DMS114 treated with DMSO at 0.1 percent for 48 hours (cell line): ENCODE measurements around the gene TSPEAR.

Experiments used
- DNase-seq: peaks from one replicate; lab custom pipeline; 2025; ENCODE audit not compliant: unreplicated experiment; lab: John Stamatoyannopoulos, UW

Gene TSPEAR

DNA sequence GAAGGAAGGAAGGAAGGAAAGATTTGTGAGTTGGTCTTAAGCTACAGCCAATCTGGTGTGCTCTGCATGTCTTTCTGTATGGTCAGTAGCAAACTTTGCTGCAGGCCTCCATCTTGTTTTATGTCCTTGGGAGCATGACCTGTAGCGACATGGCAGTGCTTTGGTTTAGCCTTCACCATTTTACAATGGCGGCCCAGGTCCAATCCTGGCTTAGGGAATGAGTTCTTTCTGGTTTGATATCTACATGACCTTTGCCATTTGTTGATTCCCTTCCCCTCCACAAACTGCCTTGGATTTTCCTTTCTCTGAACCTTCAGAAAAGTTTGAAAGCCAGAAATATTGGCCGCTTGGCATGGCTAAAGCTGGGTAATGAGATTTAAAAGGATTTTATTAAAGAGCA lies 30.5 kb upstream of the TSPEAR start:
- no peak for DNase-seq

DNA sequence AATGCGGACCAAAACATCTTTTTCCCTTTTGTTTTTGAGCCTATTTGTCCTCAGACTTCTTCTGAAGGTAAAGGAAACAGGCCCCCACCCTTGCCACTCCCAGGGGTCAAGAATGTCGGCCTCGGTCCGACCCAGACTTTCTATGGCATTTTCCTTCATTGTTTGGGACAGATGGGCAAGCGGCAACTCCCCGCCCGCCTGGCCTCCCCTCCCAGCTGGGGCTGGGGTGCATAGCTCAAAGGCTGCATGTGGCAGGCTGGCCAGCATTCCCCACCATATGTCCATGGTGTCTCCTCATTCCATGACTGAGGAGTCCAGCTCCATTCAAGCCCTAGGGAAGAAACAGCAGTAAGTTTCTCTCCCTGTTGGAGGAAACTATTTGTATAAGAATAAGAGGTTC lies 29.4 kb upstream of the TSPEAR start:
- DNase-seq: no peak

DNA sequence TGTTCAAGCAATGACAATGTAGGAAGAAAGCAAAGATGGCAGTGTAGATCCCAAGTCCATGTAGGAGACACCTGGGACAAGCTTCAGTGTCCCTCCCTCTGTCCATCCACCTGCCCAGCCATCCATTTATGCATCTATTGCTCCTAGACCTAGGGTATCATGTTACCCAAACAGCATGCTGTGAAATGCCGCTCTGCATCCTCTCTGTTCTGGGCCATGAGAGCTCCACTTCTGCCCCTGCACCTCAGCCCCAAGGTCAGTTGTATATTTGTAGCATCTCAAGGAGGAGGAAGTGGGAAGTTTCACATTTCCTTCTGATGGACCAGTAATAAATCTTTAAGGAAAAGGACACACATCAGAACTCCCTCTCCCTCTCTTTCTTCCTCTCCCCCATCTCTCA lies 27.9 kb upstream of the TSPEAR start:
- no peak for DNase-seq

DNA sequence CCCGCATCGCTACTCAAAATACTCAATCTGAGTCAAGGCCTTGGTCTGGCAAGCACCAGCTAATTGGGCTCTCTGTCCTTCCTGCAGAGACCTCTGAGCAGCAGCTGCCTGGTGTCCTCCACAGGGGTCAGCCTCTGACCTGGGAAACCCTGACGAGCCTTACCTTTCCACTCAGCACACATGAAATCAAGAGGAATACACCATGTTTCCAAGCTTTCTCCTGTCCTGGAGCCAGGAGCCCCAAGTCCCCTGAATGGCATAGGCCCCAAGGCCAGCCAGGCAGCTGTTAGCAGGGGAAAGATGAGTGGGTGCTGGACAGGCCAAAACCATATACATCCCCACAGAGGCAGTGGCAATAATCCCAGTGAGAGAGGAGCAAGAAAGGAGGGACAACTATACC lies 27.2 kb upstream of the TSPEAR start:
- DNase-seq: no peak

DNA sequence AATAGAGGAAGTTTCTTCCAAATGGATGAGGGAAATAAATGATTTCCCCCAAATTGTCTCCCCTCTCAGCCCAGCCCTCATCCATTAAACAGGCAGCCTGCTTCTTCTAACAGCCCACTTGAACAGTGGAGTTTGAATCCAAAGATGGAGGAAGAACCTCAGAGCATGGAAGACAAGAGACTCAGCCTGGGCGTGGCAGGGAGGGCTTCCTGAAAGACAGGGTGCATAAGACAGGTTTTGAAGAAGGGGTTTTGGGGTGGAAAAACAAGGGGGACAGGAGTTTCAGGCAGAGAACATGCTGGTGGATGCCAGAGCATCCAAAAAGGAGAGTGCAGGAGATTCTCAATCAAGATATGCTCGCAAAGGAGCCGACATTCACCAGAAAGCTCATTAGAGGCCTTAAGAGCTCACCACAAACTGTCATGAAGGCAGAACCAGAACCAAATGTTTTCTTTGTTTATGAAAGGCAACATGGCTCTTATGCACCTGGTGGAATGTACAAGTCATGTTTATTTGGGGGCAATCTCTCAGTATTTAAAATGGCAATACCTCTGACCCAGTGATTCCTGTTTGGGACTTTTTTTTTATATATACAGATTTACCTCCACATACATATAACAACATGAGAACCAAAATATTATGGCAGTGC lies 26.5 kb upstream of the TSPEAR start:
- no peak for DNase-seq

DNA sequence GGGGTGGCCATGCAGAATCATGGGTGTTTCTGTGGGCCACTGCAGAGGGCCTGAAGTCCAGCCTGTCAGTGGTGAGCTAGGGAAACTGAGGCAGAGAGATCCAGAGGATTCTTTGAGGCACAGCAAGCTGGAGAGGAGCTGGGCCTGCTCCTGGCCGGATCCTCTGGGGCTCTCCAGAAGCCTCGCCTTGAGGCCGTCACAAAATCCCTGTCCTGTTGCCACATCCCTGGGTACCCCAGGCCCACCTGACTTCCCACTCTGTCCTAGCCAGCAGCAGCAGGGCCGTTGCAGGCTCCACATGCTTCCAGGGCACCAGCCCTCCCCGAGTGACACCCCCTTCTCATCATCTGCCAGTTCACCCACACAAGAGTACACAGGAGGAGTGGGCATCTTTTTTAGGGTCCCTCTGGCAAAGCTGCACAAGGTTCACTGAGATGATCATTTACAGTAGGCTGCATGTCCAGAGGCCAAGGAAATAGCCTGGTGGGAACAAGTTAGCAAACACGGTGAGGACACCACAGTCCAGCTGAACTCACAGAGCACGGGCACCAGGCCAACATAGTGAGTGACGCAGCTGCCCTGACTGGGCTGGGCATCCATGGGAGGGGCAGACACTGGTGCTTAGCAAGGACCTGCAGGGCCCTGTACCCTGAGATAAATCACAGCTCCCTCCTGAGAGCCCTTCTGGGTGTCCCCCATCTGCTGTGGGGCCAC lies 25.1 kb upstream of the TSPEAR start:
- no peak for DNase-seq

DNA sequence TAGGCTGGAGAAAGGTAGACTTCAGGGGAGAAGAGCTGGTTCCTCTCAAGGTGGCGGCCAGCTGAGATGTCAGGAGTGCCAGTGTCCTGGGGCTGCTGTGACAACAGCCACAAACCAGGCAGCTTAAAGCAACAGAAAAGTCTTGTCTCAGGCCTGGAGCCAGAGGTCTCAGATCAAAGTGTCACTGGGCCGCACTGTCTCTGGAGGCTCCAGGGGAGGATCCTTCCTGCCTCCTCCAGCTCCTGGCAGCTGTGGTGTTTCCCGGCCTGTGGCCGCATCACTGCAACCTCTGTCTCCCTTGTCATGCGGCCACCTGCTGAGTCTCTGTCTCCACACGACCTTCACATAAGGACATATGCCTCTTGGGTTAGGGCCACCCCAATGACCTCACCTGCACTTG lies 24.4 kb upstream of the TSPEAR start:
- no peak for DNase-seq

DNA sequence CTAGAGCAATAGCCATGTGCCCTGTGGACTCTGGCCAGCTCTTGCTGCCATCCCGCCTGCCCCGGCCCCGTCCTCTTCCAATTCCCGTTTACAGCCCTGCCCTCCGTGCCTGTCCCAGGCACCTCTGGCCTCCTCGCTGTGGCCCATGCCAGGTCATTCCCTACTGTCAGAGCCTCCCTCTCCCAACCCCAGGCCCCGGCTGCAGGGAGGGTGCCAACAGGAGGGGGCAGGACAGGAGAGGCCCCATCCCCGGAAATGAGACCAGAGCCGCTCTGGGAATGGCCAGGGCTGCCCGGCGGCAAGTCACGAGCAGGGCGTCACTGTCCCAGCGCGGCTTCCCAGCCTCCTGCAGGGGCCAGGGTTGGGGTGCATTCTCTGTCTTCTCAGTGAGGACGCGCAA lies 23.5 kb upstream of the TSPEAR start:
- no peak for DNase-seq

DNA sequence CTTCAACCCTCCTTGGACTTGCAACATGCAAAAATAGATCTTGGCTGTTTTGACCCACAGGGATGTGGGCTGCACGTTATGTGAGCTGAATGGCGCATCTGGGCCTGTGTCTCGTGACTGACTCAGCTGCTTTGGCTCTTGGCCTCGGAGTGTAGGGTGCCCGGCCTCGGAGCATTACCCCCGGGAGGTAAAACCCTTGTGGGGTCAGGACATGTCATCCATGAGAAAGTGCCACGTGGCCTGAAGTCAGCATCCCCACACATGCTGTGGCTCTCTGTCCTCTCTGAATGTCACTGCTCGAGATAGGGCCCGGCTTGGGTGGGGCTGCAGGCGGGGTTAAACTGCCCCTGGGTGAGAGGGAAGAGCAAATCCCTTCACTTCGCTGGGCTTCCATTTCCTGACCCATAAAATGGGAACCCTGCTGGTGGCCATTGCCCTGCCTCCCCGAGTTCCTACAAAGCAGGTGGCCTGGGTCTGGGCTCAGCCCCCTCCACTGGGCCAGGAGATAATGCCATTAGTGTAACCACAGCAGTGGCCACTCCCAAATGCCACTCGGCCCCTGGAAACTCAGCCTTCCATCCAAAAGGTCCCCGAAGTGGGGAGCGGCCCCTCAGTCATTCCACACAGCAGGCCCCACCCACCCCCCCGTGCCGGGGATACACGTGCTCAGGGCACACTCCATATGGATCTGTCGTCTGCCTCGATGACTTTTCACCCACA lies 22.8 kb upstream of the TSPEAR start:
- DNase-seq: no peak

DNA sequence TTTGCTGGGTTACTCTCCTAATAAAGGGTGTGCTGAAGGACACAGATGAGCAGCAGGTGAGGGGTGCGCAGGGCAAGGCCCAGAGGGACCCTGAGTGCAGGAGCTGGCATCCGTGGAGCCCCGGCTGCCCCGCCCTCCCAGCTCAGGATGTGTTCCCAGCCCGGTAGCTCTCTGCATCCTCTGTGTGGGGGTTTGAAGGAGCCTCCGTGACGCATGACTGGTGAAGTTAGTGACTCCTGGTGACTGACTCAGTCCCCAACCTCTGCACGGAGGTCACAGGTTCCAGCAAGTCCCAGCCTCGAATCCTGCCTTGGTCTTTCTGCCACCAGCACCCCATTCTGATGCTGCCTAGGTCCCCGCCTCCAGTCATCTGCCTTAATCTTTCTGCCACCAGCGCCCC lies 21.6 kb upstream of the TSPEAR start:
- no peak for DNase-seq

DNA sequence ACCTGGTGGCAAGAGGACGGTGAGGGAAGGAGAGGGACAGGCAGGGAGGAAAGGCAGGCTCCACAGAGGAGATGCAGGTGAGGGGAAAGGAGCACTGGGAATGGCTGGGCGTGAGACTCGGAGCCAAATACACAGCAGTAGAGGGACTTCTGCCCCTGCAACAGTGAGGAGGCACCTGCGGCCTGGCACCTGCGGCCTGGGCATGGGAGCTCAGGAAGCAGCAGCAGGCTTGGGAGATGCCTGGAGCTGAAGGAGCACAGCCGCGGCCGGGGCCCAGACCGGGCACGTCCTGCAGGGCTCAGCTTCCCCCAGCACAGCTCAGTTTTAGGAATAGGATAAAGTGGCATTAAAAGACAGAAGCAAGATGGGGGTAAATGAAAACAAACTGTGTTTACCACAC lies 20.9 kb upstream of the TSPEAR start:
- DNase-seq: no peak

DNA sequence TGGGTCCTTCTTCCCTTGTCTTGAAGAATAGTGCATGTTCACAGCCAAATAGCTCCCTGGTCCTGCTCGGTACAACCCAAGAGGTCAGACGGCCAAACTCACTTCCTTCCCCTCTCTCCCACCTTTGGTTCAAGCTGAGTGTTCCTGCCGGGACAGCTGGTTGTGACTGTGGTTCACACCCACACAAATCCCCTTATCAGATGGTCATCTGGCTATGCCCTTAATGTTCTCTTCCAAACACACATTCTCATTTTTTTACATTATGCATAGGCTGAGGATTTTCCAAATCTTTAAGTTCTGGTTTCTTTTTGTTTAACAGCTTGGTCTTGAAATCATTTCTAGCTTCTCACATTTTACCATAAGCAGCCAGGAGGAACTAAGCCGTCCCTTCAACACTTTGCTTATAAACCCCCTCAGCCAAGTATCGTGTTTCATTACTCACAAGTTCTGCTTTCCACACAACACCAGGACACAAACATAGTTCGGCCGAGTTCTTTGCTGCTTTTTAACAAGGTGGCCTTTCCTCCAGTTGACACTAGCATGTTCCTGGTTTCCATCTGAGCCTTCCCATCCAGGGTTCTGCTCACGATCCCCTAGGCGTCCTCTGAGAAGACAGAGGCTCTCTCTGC lies 19.7 kb upstream of the TSPEAR start:
- no peak for DNase-seq

DNA sequence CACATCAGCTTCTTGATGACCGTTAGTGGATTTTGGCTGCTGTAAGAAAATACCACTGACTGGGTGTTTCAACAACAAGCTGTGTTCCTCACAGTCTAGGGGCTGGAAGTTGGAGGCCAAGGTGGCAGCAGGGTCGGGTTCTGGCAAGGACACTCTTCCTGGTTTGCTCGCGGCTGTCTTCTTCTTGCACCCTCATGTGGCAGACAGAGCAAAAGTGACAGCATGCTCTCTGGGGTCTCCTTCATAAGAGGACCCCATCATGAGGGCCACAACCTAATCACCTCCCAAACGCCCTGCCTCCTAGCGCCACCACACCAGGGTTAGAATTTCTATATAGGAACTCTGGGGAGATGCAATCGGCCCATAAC lies 18.6 kb upstream of the TSPEAR start:
- no peak for DNase-seq

DNA sequence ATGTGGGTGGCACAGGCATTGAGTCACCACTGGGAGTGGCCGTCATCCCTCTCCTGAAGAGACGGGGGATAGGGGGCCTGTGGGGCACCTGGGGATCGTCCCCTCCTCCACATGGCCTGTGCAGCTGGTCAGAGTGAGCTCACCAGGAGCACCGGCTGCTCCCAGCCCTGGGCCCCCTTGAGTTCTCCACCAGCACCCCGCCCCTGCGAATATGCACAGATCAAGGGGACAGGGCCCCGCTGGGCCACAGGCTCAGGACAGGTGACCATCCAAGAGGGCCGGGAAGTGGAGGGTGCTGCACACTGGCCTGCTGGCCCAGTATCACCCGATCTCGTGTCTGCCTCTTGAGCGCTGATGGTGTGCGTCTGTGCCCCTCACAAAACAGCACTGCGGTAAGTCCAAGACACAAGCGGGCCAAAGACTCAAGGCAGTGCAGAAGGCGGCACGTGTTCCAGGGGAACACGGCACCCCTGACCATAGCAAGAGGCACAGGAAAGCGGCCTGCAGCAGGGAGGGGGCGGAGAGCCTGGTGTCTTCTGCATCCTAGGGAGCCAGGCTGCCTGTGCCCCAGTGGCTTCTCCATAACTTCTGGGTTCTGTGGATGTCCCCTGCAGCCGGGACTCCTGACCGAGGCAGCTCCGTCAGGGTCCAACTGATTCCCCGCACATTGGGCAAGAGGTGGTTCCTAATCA lies 18.1 kb upstream of the TSPEAR start:
- DNase-seq: no peak

DNA sequence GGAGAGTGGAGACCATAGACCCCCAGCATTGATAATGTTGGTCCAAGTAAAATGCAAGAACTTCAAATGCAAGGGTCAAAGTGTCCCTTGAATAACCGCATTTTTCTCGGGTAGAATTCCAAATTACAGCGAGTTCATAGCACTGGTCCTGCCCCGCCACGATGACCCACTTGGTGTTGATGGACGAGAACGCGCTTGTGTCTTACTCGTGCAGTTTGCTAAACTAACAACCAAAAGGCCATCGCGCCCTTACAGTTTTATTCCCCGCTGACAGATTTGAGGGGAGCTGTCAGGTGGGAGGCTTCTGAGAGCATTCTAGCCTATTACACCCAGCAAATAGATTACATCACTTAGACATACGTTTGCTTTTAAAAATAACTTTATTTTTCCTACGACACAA lies 17.3 kb upstream of the TSPEAR start:
- no peak for DNase-seq

DNA sequence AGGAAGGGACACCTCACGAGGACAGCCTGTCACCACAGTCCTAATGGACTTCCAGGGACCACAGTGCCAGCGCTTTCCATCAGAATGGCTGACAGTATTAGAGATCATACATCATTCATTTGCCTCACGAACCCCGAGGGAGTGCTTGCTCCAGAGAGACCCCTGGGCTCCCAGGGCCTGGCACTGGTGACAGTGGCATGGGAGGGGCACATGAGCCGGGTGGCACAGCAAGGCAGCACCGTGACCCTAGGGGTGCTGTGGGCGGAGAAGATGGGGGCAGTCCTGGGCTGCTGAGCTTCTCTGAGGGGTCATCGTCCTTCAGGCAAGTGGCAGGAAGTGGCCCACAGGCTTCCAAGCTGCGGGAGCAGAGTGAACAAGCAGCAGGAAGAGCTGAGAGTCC lies 16.4 kb upstream of the TSPEAR start:
- no peak for DNase-seq

DNA sequence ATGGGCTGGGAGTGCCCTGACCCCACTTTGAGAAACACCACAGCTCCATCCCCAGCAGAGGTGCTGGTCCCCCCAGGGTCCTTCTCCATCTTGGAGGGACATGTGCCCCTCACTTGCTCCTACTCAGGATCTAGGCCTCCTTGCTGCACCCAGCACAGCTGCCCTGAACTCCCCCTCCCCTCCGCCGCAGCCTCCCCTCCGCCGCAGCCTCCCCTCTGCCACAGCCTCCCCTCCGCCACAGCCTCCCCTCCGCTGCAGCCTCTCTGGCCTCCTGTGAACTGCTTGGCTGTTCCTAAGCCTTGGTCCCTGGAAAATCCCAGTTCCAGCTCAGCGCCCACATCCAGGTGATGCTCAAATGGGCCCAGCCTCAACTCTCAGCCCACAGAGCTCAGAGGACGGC lies 15.9 kb upstream of the TSPEAR start:
- DNase-seq: no peak

DNA sequence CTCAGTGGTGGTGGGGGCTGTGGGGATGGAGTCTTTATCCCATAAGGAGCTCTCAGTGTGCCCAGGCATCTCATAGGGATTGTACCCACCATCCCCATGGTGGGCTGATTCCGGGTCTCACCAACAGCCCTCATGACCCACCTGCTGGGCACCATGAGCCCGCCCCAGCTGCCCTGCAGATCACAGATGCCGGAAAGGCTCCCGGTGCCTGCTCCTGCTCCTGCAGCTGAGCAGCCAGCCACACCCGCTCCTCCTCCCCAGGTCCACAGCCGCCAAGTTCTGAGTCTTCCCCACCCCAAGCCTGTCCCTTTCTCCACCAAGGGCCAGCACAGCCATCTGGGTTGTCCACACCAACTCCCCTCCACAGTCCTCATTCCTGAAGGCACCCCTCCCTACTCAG lies 15.5 kb upstream of the TSPEAR start:
- no peak for DNase-seq

DNA sequence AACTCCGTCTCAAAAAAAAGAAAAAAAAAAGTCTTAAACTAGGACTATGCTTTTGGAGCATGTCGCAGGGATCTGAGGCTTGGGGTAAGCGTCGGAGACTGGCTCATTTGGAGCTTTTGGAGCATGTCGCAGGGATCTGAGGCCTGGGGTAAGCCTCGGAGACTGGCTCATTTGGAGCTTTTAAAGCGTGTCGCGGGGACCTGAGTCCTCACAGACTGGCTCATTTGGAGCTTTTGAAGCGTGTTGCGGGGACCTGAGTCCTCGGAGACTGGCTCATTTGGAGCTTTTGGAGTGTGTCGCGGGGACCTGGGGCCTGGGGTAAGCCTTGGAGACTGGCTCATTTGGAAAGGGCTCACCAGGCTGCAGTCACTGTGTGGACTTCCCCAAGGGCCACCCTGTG lies 13.6 kb upstream of the TSPEAR start:
- no peak for DNase-seq

DNA sequence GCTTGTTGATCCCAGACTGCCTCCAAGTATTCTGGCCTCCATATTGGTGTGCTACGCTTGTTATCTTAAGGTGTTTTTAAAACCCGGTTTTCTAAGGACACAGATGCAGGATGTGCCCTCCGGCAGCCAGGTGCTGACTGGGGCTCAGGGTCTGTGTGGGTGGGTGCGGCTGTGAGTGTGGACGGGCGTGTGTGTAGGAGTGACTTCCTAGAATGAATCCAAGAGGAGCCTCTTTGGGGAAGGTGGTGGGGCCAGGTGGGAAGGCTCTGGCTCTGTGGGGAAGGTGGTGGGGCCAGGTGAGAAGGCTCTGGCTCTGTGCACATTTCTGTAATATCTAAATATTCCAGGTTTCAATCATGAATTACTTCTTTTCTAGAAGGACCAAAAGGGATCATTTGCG lies 12.8 kb upstream of the TSPEAR start:
- DNase-seq: no peak
